Neural progenitor cell (in vitro differentiated cells): ENCODE measurements around the gene GALE.

Source experiments
- CTCF ChIP-seq: fragments of 200-600 bp; sonication (generic); IDR thresholded peaks from 2 replicates; pipeline ENCODE4 v1.5.1; 2017; ENCODE audit warnings: antibody characterized with exemption, mild to moderate bottlenecking
- EZH2 ChIP-seq: fragments of 200-600 bp; sonication (generic); IDR thresholded peaks from 2 replicates; pipeline ENCODE4 v1.6.1; 2017; ENCODE audit warnings: antibody characterized with exemption, mild to moderate bottlenecking, moderate library complexity
- EZH2phosphoT487 ChIP-seq: fragments of 200-600 bp; sonication (generic); IDR thresholded peaks from 2 replicates; pipeline ENCODE4 v1.6.1; 2017; ENCODE audit warnings: antibody characterized with exemption

GRCh38 chr1:23756676-23757075 lies 43.9 kb downstream of the GALE start:
- TF ChIP-seq EZH2phosphoT487 = no peak
- TF ChIP-seq CTCF = no peak
- no peak for TF ChIP-seq EZH2
